HL-60 (cell line): ENCODE measurements around the gene PACS1.

Source experiments
- CTCF ChIP-seq: IDR thresholded peaks from one replicate; pipeline ENCODE4 v1.5.1; 2011; ENCODE audit warnings: low read length, control low read depth, inconsistent platforms; ENCODE audit not compliant: insufficient read depth
- POLR2AphosphoS5 ChIP-seq: IDR thresholded peaks from 2 replicates; pipeline ENCODE4 v1.6.1; 2012; ENCODE audit warnings: low read depth
- REST ChIP-seq: IDR thresholded peaks from 2 replicates; pipeline ENCODE4 v1.6.1; 2012; ENCODE audit warnings: low read depth; ENCODE audit not compliant: insufficient replicate concordance
- SPI1 ChIP-seq: IDR thresholded peaks from 2 replicates; pipeline ENCODE4 v1.6.1; 2012; ENCODE audit warnings: low read depth, mild to moderate bottlenecking, borderline replicate concordance

GRCh38 chr11:66124564-66124963, 54.5 kb downstream of the PACS1 start:
- TF ChIP-seq CTCF (no peak), POLR2AphosphoS5 (no peak), REST (no peak), SPI1 (no peak)
